Measurements from ENCODE around the gene PAK1.
"Not testable (repeated sequence)": the region's sequence is repeated elsewhere in the genome, so short reads cannot be mapped to it uniquely, and the experiment has no call there.

The PAK1 gene

DNA sequence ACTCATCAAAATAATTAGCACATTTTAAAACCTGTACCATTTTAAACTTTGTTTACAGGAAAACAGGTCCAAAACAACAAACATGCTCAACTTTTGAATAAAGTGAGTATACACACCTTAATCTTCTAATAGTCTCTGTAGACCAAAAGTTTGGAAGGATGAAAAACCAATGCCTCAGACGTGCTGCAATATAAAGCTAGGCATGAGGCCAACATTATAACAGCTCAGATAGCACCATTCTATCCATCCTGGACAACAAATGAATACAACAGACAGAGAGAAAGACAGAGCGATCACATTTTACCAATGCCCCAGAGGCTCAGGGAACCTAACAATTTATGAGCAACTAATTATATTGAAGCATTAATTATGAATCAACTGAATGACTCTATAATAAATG lies 77.0 kb downstream of the PAK1 start:
- TF ChIP-seq HDGF (IDR thresholded peaks at IDR 0.05; ENCODE audit: borderline replicate concordance) = no peak
- TF ChIP-seq BHLHE40 (IDR thresholded peaks at IDR 0.05; ENCODE audit: borderline replicate concordance) = no peak
- no peak for TF ChIP-seq FOXM1 (IDR thresholded peaks at IDR 0.05; ENCODE audit: borderline replicate concordance)
- no peak for TF ChIP-seq FOXA1 (IDR thresholded peaks at IDR 0.05)
- ChIA-PET POLR2A (no interaction called here), CTCF (no interaction called here)
- DNase-seq (ENCODE audit: extremely low spot score) = no peak

DNA sequence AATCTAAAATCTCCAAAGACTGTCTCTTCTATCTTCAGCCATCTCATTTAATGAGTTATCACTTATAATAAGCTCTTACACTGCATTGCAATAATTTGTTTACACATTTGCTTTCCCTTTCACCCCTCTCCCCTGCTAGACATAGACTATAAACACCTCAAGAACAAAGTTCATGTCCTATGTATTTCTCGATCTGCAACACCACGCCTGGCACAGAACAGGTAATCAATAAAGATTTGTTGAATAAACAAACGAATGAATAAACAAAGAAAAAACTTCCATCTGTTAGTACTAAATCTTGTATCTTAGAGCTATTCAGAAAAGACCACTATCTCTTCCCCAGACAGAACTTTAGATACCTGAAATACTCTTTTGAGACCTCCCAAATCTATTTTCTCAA lies 77.6 kb downstream of the PAK1 start:
- TF ChIP-seq ARNT (IDR thresholded peaks at IDR 0.05) (no peak), NFRKB (IDR thresholded peaks at IDR 0.05) (no peak), SUZ12 (IDR thresholded peaks at IDR 0.05) (no peak), CTBP1 (IDR thresholded peaks at IDR 0.05; ENCODE audit: borderline replicate concordance) (no peak), BHLHE40 (IDR thresholded peaks at IDR 0.05; ENCODE audit: borderline replicate concordance) (no peak), SP1 (IDR thresholded peaks at IDR 0.05) (no peak), FOXA1 (IDR thresholded peaks at IDR 0.05) (no peak), LEF1 (IDR thresholded peaks at IDR 0.05; ENCODE audit: borderline replicate concordance) (no peak), L3MBTL2 (conservative IDR thresholded peaks at IDR 0.05) (no peak)
- no peak for DNase-seq (ENCODE audit: extremely low spot score)
- ChIA-PET CTCF (no interaction called here), POLR2A (interaction anchor here (0.7 kb wide), 1 partner anchor 16 kb away, joined by 3 read pairs; no protein-coding TSS in a partner anchor)

DNA sequence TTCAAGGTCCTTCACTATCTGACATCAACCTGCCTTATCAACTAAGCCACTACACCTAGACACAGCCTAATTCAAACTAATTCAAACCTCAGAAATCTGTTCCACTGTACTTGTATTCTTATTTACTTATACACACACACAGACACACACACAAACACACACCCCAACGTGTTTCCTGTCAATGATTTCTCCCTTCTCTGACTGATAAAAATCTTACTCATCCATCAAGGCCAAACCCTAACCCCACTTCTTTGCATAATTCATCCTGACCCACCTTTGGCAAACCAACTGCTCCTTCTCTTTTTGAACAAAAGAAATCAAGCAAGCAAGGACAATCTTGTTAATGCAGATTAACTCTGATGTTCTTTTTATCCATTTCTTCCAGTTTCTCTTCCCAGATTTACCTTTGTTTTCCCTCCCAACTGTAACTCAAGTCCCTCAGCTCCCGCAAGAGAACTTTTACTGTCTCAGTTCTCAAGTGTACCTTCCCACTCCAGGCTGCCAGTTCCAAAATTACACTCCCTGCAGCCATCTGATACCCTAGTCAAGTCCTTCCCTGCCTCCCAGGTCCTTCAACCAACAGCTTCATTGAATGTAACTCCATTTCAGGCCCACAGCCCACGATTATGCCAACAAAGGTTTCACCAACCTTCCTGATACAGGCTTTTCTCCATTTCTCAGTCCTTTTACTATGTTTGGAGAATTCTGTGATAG lies 78.3 kb downstream of the PAK1 start:
- DNase-seq (ENCODE audit: extremely low spot score) = no peak
- ChIA-PET POLR2A (interaction anchor here (0.7 kb wide), 1 partner anchor 16 kb away, joined by 3 read pairs; no protein-coding TSS in a partner anchor), CTCF (no interaction called here)
- no peak for TF ChIP-seq HDGF (IDR thresholded peaks at IDR 0.05; ENCODE audit: borderline replicate concordance)
- TF ChIP-seq, protein P1, sequence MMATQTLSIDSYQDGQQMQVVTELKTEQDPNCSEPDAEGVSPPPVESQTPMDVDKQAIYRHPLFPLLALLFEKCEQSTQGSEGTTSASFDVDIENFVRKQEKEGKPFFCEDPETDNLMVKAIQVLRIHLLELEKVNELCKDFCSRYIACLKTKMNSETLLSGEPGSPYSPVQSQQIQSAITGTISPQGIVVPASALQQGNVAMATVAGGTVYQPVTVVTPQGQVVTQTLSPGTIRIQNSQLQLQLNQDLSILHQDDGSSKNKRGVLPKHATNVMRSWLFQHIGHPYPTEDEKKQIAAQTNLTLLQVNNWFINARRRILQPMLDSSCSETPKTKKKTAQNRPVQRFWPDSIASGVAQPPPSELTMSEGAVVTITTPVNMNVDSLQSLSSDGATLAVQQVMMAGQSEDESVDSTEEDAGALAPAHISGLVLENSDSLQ (IDR thresholded peaks at IDR 0.05) = no peak
- no peak for TF ChIP-seq FOXK2 (IDR thresholded peaks at IDR 0.05)
- no peak for TF ChIP-seq ELF4 (IDR thresholded peaks at IDR 0.05)
- no peak for TF ChIP-seq SP1 (IDR thresholded peaks at IDR 0.05)

DNA sequence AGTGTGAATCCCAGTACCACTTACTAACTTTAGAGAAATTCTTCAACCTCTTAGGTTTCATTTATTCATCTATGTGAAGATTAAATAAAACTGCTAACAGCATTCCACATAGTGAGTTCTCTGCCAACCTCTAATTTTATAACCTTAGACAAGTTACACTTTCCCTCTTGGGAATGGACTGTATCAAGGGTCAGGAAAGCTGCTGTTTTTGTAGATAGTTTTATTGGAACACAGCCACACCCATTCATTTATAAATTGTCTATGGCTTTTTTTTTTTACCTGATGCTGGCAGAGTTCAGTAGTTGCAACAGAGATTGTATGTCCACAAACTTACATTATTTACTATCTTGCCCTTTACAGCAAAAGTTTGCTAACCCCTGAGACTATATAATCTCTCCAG lies 81.1 kb downstream of the PAK1 start:
- TF ChIP-seq FOXA1 (IDR thresholded peaks at IDR 0.05) (no peak), TARDBP (IDR thresholded peaks at IDR 0.05) (no peak), NFRKB (IDR thresholded peaks at IDR 0.05) (no peak), HDGF (IDR thresholded peaks at IDR 0.05; ENCODE audit: borderline replicate concordance) (no peak), SUZ12 (IDR thresholded peaks at IDR 0.05) (no peak), L3MBTL2 (conservative IDR thresholded peaks at IDR 0.05) (no peak), CTBP1 (IDR thresholded peaks at IDR 0.05; ENCODE audit: borderline replicate concordance) (no peak), BHLHE40 (IDR thresholded peaks at IDR 0.05; ENCODE audit: borderline replicate concordance) (no peak), LEF1 (IDR thresholded peaks at IDR 0.05; ENCODE audit: borderline replicate concordance) (no peak), FOXK2 (IDR thresholded peaks at IDR 0.05) (no peak)
- POLR2A ChIA-PET = no interaction called here
- no peak for DNase-seq (ENCODE audit: extremely low spot score)
- CTCF ChIA-PET = no interaction called here

DNA sequence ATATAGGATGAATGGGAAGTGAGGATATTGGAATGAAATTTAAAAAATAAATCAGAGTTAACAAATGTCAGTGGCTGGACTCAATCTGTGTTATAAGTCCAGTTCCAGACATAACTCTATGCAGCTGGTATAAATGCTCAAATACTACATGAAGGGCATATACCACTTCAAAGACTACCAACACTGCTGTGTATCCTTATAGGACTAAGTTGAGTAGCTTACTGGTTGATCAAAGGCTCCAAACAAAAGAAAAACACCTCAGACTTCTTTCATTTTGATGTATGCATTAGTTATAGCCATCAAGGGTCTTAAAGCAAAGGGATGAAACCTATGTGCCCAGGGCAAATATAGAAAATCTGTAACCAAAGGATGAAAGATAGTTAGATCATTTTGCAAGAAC lies 86.2 kb downstream of the PAK1 start:
- TF ChIP-seq TARDBP (IDR thresholded peaks at IDR 0.05) (no peak), BHLHE40 (IDR thresholded peaks at IDR 0.05; ENCODE audit: borderline replicate concordance) (no peak), ELF4 (IDR thresholded peaks at IDR 0.05) (no peak), CTBP1 (IDR thresholded peaks at IDR 0.05; ENCODE audit: borderline replicate concordance) (no peak)
- DNase-seq (ENCODE audit: extremely low spot score) = no peak
- POLR2A ChIA-PET = no interaction called here
- CTCF ChIA-PET = no interaction called here

DNA sequence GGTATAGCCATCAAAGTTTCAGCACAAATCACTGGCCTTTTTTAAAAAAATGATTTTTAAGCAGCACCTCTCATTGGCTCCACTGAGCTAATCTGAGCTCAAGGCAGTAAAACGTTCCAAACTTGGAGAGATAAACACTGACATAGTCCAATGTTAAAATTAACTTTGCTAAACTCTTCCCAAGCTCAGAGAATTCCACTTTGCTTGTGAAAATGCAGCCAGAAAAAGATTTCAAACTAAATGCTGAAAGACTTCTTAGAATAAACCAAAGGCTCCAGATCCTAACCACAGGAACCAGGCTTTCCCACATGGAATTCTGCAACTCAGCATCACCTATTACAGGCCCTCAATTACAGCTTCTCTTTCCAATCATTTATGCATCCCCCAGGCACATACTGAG lies 87.7 kb downstream of the PAK1 start:
- ChIA-PET POLR2A (no interaction called here), CTCF (interaction anchor here (0.7 kb wide), 1 partner anchor 49 kb away, joined by 5 read pairs; no protein-coding TSS in a partner anchor)
- no peak for DNase-seq (ENCODE audit: extremely low spot score)
- TF ChIP-seq SUZ12 (IDR thresholded peaks at IDR 0.05) = no peak
- TF ChIP-seq ELF4 (IDR thresholded peaks at IDR 0.05) = no peak
- TF ChIP-seq FOXM1 (IDR thresholded peaks at IDR 0.05; ENCODE audit: borderline replicate concordance) = no peak
- TF ChIP-seq NFRKB (IDR thresholded peaks at IDR 0.05) = no peak
- TF ChIP-seq FOXA1 (IDR thresholded peaks at IDR 0.05) = no peak
- TF ChIP-seq ZNF384 (IDR thresholded peaks at IDR 0.05) = no peak
- TF ChIP-seq HDGF (IDR thresholded peaks at IDR 0.05; ENCODE audit: borderline replicate concordance) = no peak
- no peak for TF ChIP-seq L3MBTL2 (conservative IDR thresholded peaks at IDR 0.05)
- TF ChIP-seq, protein P1 (IDR thresholded peaks at IDR 0.05) = no peak
- no peak for TF ChIP-seq BHLHE40 (IDR thresholded peaks at IDR 0.05; ENCODE audit: borderline replicate concordance)
- no peak for TF ChIP-seq LEF1 (IDR thresholded peaks at IDR 0.05; ENCODE audit: borderline replicate concordance)
- TF ChIP-seq TARDBP (IDR thresholded peaks at IDR 0.05) = no peak
- no peak for TF ChIP-seq ARNT (IDR thresholded peaks at IDR 0.05)
- TF ChIP-seq FOXK2 (IDR thresholded peaks at IDR 0.05) = no peak

DNA sequence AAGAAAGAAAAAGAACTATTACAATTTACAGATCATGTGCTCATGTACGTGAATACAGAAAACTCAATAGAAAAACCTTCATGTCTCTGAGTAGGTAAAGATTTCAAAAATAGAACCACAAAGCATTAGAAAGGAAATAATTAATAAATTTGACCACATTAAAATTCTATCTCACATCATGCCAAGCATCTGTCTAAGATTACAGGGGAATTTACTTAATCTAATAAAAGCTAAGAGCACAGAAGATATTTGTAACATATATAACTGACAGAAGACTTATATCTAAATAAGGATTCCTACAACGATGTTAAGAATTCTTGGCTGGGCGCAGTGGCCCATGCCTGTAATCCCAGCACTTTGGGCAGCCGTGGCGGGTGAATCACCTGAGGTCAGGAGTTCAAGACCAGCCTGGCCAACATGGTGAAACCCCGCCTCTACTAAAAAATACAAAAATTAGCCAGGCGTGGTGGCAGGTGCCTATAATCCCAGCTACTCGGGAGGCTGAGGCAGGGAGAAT lies 88.6 kb downstream of the PAK1 start:
- DNase-seq (ENCODE audit: extremely low spot score); POLR2A ChIA-PET; CTCF ChIA-PET: not testable (repeated sequence)

All from HEK293T (cell line).